ENCODE data around the gene MZF1. TPM values are rescaled to one million over a fixed set of nuclear protein-coding genes. Genes with fewer than 3 reads are reported as not detected.

The MZF1 gene
- total and polyA plus RNA-seq, 10 of the 15 experiments (the other 5 are each of a cell fraction or from before 2014, with no cell fraction given), result 0.38 to 14.7 (median 7.2) TPM

DNA sequence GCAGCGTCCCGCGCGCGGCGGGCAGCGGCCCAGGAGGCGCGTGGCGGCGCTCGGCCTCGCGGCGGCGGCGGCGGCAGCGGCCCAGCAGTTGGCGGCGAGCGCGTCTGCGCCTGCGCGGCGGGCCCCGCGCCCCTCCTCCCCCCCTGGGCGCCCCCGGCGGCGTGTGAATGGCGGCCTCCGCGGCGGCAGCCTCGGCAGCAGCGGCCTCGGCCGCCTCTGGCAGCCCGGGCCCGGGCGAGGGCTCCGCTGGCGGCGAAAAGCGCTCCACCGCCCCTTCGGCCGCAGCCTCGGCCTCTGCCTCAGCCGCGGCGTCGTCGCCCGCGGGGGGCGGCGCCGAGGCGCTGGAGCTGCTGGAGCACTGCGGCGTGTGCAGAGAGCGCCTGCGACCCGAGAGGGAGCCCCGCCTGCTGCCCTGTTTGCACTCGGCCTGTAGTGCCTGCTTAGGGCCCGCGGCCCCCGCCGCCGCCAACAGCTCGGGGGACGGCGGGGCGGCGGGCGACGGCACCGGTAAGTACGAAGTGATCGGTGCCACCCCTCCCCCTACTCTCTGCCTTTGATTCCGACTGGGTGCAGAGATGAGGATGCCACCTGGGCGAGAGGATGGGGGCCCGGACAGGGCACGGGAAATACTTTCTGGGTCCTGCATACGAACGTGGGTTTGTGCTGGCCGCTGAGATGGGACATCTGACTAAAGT is 28.4 kb downstream of the MZF1 start (continued):
- TF ChIP-seq EGR1 (IDR thresholded peaks at IDR 0.05; ENCODE audit: borderline replicate concordance in 1 of 2, low read depth in 2 of 2, low read length in 2 of 2), result no peak
- no peak for TF ChIP-seq HDGF (IDR thresholded peaks at IDR 0.05)
- TF ChIP-seq FOXK2 (IDR thresholded peaks at IDR 0.05), result no peak
- TF ChIP-seq PAX8 (IDR thresholded peaks at IDR 0.05), result no peak
- no peak for TF ChIP-seq IKZF1 (conservative IDR thresholded peaks at IDR 0.05)
- no peak for TF ChIP-seq BMI1 (IDR thresholded peaks at IDR 0.05; ENCODE audit: borderline replicate concordance)
- no peak for TF ChIP-seq CEBPB (IDR thresholded peaks at IDR 0.05; ENCODE audit: borderline replicate concordance in 1 of 2, low read depth in 2 of 2, low read length in 2 of 2)
- no peak for TF ChIP-seq MTA3 (IDR thresholded peaks at IDR 0.05; ENCODE audit: borderline replicate concordance, low read length)
- peak; percentile 76 for TF ChIP-seq LARP7 (IDR thresholded peaks at IDR 0.05)
- TF ChIP-seq ZNF622 (IDR thresholded peaks at IDR 0.05), result no peak
- TF ChIP-seq ZNF217 (IDR thresholded peaks at IDR 0.05), result no peak
- peak; percentile 53 for TF ChIP-seq NR2C1 (IDR thresholded peaks at IDR 0.05)
- TF ChIP-seq, protein P1, sequence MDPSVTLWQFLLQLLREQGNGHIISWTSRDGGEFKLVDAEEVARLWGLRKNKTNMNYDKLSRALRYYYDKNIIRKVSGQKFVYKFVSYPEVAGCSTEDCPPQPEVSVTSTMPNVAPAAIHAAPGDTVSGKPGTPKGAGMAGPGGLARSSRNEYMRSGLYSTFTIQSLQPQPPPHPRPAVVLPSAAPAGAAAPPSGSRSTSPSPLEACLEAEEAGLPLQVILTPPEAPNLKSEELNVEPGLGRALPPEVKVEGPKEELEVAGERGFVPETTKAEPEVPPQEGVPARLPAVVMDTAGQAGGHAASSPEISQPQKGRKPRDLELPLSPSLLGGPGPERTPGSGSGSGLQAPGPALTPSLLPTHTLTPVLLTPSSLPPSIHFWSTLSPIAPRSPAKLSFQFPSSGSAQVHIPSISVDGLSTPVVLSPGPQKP (IDR thresholded peaks at IDR 0.05; ENCODE audit: low read depth, low read length), result no peak
- TF ChIP-seq SP1 (IDR thresholded peaks at IDR 0.05; ENCODE audit: low read depth, low read length), result no peak
- TF ChIP-seq POLR2A (IDR thresholded peaks at IDR 0.05; ENCODE audit: low read depth, low read length), result peak; percentile 16
- TF ChIP-seq SMARCA5 (IDR thresholded peaks at IDR 0.05), result no peak
- TF ChIP-seq MYC (IDR thresholded peaks at IDR 0.05; ENCODE audit: insufficient read depth, insufficient read length, insufficient replicate concordance, low read length, severe bottlenecking), result peak; percentile 9
- TF ChIP-seq, protein P2, sequence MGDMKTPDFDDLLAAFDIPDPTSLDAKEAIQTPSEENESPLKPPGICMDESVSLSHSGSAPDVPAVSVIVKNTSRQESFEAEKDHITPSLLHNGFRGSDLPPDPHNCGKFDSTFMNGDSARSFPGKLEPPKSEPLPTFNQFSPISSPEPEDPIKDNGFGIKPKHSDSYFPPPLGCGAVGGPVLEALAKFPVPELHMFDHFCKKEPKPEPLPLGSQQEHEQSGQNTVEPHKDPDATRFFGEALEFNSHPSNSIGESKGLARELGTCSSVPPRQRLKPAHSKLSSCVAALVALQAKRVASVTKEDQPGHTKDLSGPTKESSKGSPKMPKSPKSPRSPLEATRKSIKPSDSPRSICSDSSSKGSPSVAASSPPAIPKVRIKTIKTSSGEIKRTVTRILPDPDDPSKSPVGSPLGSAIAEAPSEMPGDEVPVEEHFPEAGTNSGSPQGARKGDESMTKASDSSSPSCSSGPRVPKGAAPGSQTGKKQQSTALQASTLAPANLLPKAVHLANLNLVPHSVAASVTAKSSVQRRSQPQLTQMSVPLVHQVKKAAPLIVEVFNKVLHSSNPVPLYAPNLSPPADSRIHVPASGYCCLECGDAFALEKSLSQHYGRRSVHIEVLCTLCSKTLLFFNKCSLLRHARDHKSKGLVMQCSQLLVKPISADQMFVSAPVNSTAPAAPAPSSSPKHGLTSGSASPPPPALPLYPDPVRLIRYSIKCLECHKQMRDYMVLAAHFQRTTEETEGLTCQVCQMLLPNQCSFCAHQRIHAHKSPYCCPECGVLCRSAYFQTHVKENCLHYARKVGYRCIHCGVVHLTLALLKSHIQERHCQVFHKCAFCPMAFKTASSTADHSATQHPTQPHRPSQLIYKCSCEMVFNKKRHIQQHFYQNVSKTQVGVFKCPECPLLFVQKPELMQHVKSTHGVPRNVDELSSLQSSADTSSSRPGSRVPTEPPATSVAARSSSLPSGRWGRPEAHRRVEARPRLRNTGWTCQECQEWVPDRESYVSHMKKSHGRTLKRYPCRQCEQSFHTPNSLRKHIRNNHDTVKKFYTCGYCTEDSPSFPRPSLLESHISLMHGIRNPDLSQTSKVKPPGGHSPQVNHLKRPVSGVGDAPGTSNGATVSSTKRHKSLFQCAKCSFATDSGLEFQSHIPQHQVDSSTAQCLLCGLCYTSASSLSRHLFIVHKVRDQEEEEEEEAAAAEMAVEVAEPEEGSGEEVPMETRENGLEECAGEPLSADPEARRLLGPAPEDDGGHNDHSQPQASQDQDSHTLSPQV (IDR thresholded peaks at IDR 0.05), result no peak
- 0 out of 4 replicates have a peak, but pooled peaks of 1 of the 2 experiments have one; percentile 27 for TF ChIP-seq BHLHE40 (IDR thresholded peaks at IDR 0.05; ENCODE audit: borderline replicate concordance in 1 of 2, low read depth in 2 of 2, low read length in 1 of 2)
- TF ChIP-seq ETV6 (conservative IDR thresholded peaks at IDR 0.05 in 1 of 2, IDR thresholded peaks at IDR 0.05 in 1 of 2; ENCODE audit: borderline replicate concordance in 1 of 2, low read depth in 1 of 2), result no peak
- TF ChIP-seq MXI1 (IDR thresholded peaks at IDR 0.05; ENCODE audit: low read depth, low read length), result peak; percentile 59
- no peak for TF ChIP-seq GATAD2B (conservative IDR thresholded peaks at IDR 0.05; ENCODE audit: low read depth)
- TF ChIP-seq ZNF384 (IDR thresholded peaks at IDR 0.05; ENCODE audit: borderline replicate concordance, low read depth, low read length), result no peak
- TF ChIP-seq, protein P3, sequence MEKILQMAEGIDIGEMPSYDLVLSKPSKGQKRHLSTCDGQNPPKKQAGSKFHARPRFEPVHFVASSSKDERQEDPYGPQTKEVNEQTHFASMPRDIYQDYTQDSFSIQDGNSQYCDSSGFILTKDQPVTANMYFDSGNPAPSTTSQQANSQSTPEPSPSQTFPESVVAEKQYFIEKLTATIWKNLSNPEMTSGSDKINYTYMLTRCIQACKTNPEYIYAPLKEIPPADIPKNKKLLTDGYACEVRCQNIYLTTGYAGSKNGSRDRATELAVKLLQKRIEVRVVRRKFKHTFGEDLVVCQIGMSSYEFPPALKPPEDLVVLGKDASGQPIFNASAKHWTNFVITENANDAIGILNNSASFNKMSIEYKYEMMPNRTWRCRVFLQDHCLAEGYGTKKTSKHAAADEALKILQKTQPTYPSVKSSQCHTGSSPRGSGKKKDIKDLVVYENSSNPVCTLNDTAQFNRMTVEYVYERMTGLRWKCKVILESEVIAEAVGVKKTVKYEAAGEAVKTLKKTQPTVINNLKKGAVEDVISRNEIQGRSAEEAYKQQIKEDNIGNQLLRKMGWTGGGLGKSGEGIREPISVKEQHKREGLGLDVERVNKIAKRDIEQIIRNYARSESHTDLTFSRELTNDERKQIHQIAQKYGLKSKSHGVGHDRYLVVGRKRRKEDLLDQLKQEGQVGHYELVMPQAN (conservative IDR thresholded peaks at IDR 0.05), result peak; percentile 90
- TF ChIP-seq NFYA (IDR thresholded peaks at IDR 0.05; ENCODE audit: borderline replicate concordance, low read depth, low read length), result no peak
